IMR-90 (cell line): ENCODE results near the gene SYT10. TPM values are rescaled to one million over a fixed set of nuclear protein-coding genes. Genes with fewer than 3 reads are reported as not detected.

ENCODE experiments used
- ATAC-seq: fragments of 200-7000 bp; cut with Tn5 transposase; 2 replicates; pipeline ENCODE4 v1.9.1; 2020; ENCODE audit warnings: low read depth, mild to moderate bottlenecking, moderate library complexity
- BruUV-seq: library from RNA; stranded (reverse); fragments of 400-500 nt; replicated peaks from 2 replicates; lab custom pipeline; 2021; lab: Mats Ljungman, UMichigan
- CTCF ChIA-PET: fragments of 300-600 bp; formaldehyde crosslinking; extraction: SDS; loops from one replicate; lab custom pipeline; 2021; ENCODE audit warnings: antibody characterized with exemption; lab: Yijun Ruan, JAX
- POLR2A ChIA-PET: fragments of 300-600 bp; sonication (Branson Sonifier 250); formaldehyde crosslinking; loops from one replicate; lab custom pipeline; 2022; ENCODE audit warnings: antibody characterized with exemption; ENCODE audit not compliant: unreplicated experiment; lab: Charles Lee
- DNase-seq: peaks from one replicate; pipeline ENCODE4 v3.0.0; 2013
- H2AFZ ChIP-seq: replicated peaks from 2 replicates; pipeline ENCODE3; 2013; ENCODE audit warnings: low read length, mild to moderate bottlenecking; ENCODE audit not compliant: poor library complexity
- H2AK5ac ChIP-seq: 2 replicates; pipeline ENCODE4 v1.6.1; 2013; ENCODE audit warnings: low read depth, low read length, inconsistent platforms
- H2AK9ac ChIP-seq: replicated peaks from 2 replicates; pipeline ENCODE3; 2013; ENCODE audit warnings: mild to moderate bottlenecking, low read depth, low read length, moderate library complexity; ENCODE audit not compliant: poor library complexity
- H2BK120ac ChIP-seq: 2 replicates; pipeline ENCODE4 v1.6.1; 2013; ENCODE audit warnings: low read depth, low read length, inconsistent platforms
- H2BK15ac ChIP-seq: 3 replicates; pipeline ENCODE4 v1.6.1; 2013; ENCODE audit warnings: low read depth, low read length, inconsistent platforms
- H2BK20ac ChIP-seq: 2 replicates; pipeline ENCODE4 v1.6.1; 2013; ENCODE audit warnings: low read depth, mild to moderate bottlenecking, inconsistent platforms, low read length, moderate library complexity
- H2BK5ac ChIP-seq: 2 replicates; pipeline ENCODE4 v1.6.1; 2013; ENCODE audit warnings: mild to moderate bottlenecking, low read depth, low read length, inconsistent platforms; ENCODE audit not compliant: poor library complexity, severe bottlenecking
- H3K14ac ChIP-seq: replicated peaks from 2 replicates; pipeline ENCODE4 v1.6.1; 2013; ENCODE audit warnings: low read depth, low read length, inconsistent platforms
- H3K18ac ChIP-seq: 2 replicates; pipeline ENCODE4 v1.6.1; 2013; ENCODE audit warnings: low read depth, low read length, control low read depth
- H3K23ac ChIP-seq: 2 replicates; pipeline ENCODE4 v1.6.1; 2013; ENCODE audit warnings: low read depth, low read length, inconsistent platforms
- H3K27ac ChIP-seq: 2 replicates; pipeline ENCODE4 v1.5.1; 2013; ENCODE audit warnings: mild to moderate bottlenecking, control low read depth, low read length; ENCODE audit not compliant: insufficient read depth
- H3K27me3 ChIP-seq: 2 replicates; pipeline ENCODE4 v1.6.1; 2013; ENCODE audit warnings: low read length; ENCODE audit not compliant: control insufficient read depth, insufficient read depth
- H3K36me3 ChIP-seq: 2 replicates; pipeline ENCODE4 v1.6.1; 2013; ENCODE audit warnings: low read length, mixed read lengths; ENCODE audit not compliant: control insufficient read depth, insufficient read depth
- H3K4ac ChIP-seq: 2 replicates; pipeline ENCODE4 v1.6.1; 2013; ENCODE audit warnings: low read depth, low read length, inconsistent platforms
- H3K4me1 ChIP-seq: 2 replicates; pipeline ENCODE4 v1.6.1; 2013; ENCODE audit warnings: low read length, mixed read lengths; ENCODE audit not compliant: control insufficient read depth, insufficient read depth
- H3K4me2 ChIP-seq: 2 replicates; pipeline ENCODE4 v1.6.1; 2013; ENCODE audit warnings: low read depth, mild to moderate bottlenecking, control low read depth, low read length, moderate library complexity
- H3K4me3 ChIP-seq: 2 replicates; pipeline ENCODE4 v1.5.1; 2013; ENCODE audit warnings: low read depth, mild to moderate bottlenecking, control low read depth, low read length, moderate library complexity; ENCODE audit not compliant: insufficient read depth
- H3K56ac ChIP-seq: 2 replicates; pipeline ENCODE4 v1.6.1; 2013; ENCODE audit warnings: low read length, inconsistent platforms; ENCODE audit not compliant: insufficient read depth; ENCODE audit errors: extremely low read depth
- H3K79me1 ChIP-seq, 2 experiments: 2 replicates each; pipeline ENCODE4 v1.6.1; 2013; ENCODE audit warnings: low read length in 2 of 2, inconsistent platforms in 1 of 2, low read depth in 1 of 2
- H3K9ac ChIP-seq: 2 replicates; pipeline ENCODE4 v1.6.1; 2013; ENCODE audit warnings: low read depth, low read length, control low read depth
- H3K9me1 ChIP-seq: 2 replicates; pipeline ENCODE4 v1.6.1; 2013; ENCODE audit warnings: low read length, inconsistent platforms; ENCODE audit not compliant: insufficient read depth
- H3K9me3 ChIP-seq: 2 replicates; pipeline ENCODE4 v1.6.1; 2013; ENCODE audit warnings: low read length; ENCODE audit not compliant: control insufficient read depth, insufficient read depth
- H4K20me1 ChIP-seq: 2 replicates; pipeline ENCODE4 v1.6.1; 2013; ENCODE audit warnings: low read length, inconsistent platforms; ENCODE audit not compliant: insufficient read depth
- H4K5ac ChIP-seq: 2 replicates; pipeline ENCODE4 v1.6.1; 2013; ENCODE audit warnings: mild to moderate bottlenecking, low read depth, low read length, control low read depth
- H4K8ac ChIP-seq, 2 experiments: 2 replicates each; pipeline ENCODE4 v1.6.1; 2013; ENCODE audit warnings: low read depth in 2 of 2, low read length in 2 of 2, control low read depth in 1 of 2, inconsistent platforms in 1 of 2
- H4K91ac ChIP-seq: 2 replicates; pipeline ENCODE4 v1.6.1; 2013; ENCODE audit warnings: low read depth, low read length, inconsistent platforms; ENCODE audit not compliant: insufficient read depth
- CHD1 ChIP-seq: IDR thresholded peaks from 2 replicates; pipeline ENCODE4 v1.6.1; 2012; ENCODE audit warnings: low read depth, low read length, improper control_type of control experiment
- ELK1 ChIP-seq: fragments of 150-350 bp; IDR thresholded peaks from 2 replicates; pipeline ENCODE4 v1.6.1; 2016; ENCODE audit warnings: low read depth, mild to moderate bottlenecking, low read length, moderate library complexity, borderline replicate concordance
- RAD21 ChIP-seq: IDR thresholded peaks from 2 replicates; pipeline ENCODE4 v1.6.1; 2012; ENCODE audit warnings: low read length, improper control_type of control experiment
- RCOR1 ChIP-seq: IDR thresholded peaks from 2 replicates; pipeline ENCODE4 v1.6.1; 2012; ENCODE audit warnings: mild to moderate bottlenecking, low read length, improper control_type of control experiment; ENCODE audit not compliant: insufficient replicate concordance
- SMC3 ChIP-seq: fragments of 150-350 bp; IDR thresholded peaks from 2 replicates; pipeline ENCODE4 v1.6.1; 2016; ENCODE audit warnings: low read depth, mild to moderate bottlenecking, antibody characterized with exemption, low read length, moderate library complexity
- USF2 ChIP-seq: fragments of 150-350 bp; IDR thresholded peaks from 2 replicates; pipeline ENCODE4 v1.6.1; 2017; ENCODE audit warnings: mild to moderate bottlenecking, antibody characterized with exemption, low read length, low read depth
- WGBS, 2 experiments: methylation state at CpG; one replicate each; pipeline versions ENCODE4 v1.1.5 to v1.1.7; 2013; ENCODE audit warnings: missing lambda C conversion rate in 2 of 2; ENCODE audit not compliant: insufficient read length in 1 of 2; ENCODE audit errors: extremely low coverage in 2 of 2; 5-methylcytosine and 5-hydroxymethylcytosine counted together
- dilution Hi-C: fragments of 300-500 bp; cut with HindIII; formaldehyde crosslinking; loops from one replicate; pipeline ENCODE4 v1.14.3; 2018; ENCODE audit warnings: low sequenced_read_pairs; ENCODE audit not compliant: unreplicated experiment
- in situ Hi-C: fragments of 300-500 bp; cut with MboI; formaldehyde crosslinking; loops from 3 replicates; pipeline ENCODE4 v1.14.3; 2019; ENCODE audit warnings: low sequenced_read_pairs, inconsistent platforms, mixed read lengths
- intact Hi-C: fragments of 100-400 bp; cut with micrococcal nuclease; formaldehyde crosslinking; loops from 2 replicates; pipeline ENCODE4 v1.10.0; 2022
- polyA plus RNA-seq, 3 experiments: library from polyadenylated mRNA; depleted of rRNA; stranded (reverse); fragments of >200 nt; gene quantifications; 2 replicates each; pipeline ENCODE4 v1.2.3, GENCODE V29; 2012; ENCODE audit warnings: low replicate concordance in 1 of 3
- total RNA-seq: library from RNA; depleted of rRNA; stranded (reverse); fragments of >200 nt; gene quantifications from 2 replicates; pipeline ENCODE4 v1.2.3, GENCODE V29; 2012

SYT10 gene
- total and polyA plus RNA-seq, 2 of the 4 experiments (the other 2 are of a cell fraction) = not detected

- Histone ChIP-seq H3K4me1 (no peaks in the 10 kb centered on the region), H3K18ac (no peak overlapping the region), H3K27ac (no peak overlapping the region), H3K9ac (no peak overlapping the region), H4K91ac (no peak overlapping the region), H4K8ac (no peak overlapping the region), H3K4me2 (no peak overlapping the region), H3K27me3 (no peaks in the 10 kb centered on the region), H2AK5ac (no peak overlapping the region), H3K4me3 (no peak overlapping the region), H3K9me3 (no peaks in the 10 kb centered on the region), H3K56ac (no peak overlapping the region), H2BK20ac (no peak overlapping the region), H3K23ac (no peak overlapping the region), H2AK9ac (no peak overlapping the region), H3K14ac (no peak overlapping the region), H3K9me1 (no peaks in the 10 kb centered on the region), H2BK5ac (no peak overlapping the region), H3K4ac (no peak overlapping the region), H2AFZ (no peak overlapping the region), H4K5ac (no peak overlapping the region), H2BK15ac (no peak overlapping the region), H2BK120ac (no peak overlapping the region), H4K20me1 (no peaks in the 10 kb centered on the region), H3K36me3 (no peaks in the 10 kb centered on the region), H3K79me1 (no peaks in the 10 kb centered on the region)
- intact Hi-C loops (no loop called here), in situ Hi-C loops (no loop called here), dilution Hi-C loops (no loop called here)
- BruUV-seq = no TSS peak
- TF ChIP-seq SMC3 (no peak), CHD1 (no peak), USF2 (no peak), RAD21 (no peak), ELK1 (no peak), RCOR1 (no peak)
- no CpG with 5 or more reads among the region's 2 CpGs for WGBS, 2 experiments
- ATAC-seq = no peak
- POLR2A ChIA-PET = no interaction called here
- CTCF ChIA-PET = no interaction called here
- no peak for DNase-seq
Measured at GRCh38 chr12:33370318-33370717, 69.3 kb downstream of the SYT10 start.
